Ishikawa (cell line): Measurements from ENCODE around the gene C16orf46.

Experiments used
- CEBPB ChIP-seq: IDR thresholded peaks from 2 replicates; pipeline ENCODE4 v1.6.1; 2012
- CREB1 ChIP-seq: IDR thresholded peaks from 2 replicates; pipeline ENCODE4 v1.6.1; 2012; ENCODE audit warnings: low read depth
- EP300 ChIP-seq: IDR thresholded peaks from 2 replicates; pipeline ENCODE4 v1.6.1; 2012; ENCODE audit warnings: borderline replicate concordance
- FOXM1 ChIP-seq: IDR thresholded peaks from 2 replicates; pipeline ENCODE4 v1.6.1; 2012; ENCODE audit warnings: low read depth, borderline replicate concordance
- RAD21 ChIP-seq: IDR thresholded peaks from 2 replicates; pipeline ENCODE4 v1.6.1; 2012; ENCODE audit warnings: low read depth
- TAF1 ChIP-seq: IDR thresholded peaks from 2 replicates; pipeline ENCODE4 v1.6.1; 2012; ENCODE audit warnings: low read depth, mild to moderate bottlenecking
- TCF12 ChIP-seq: IDR thresholded peaks from 2 replicates; pipeline ENCODE4 v1.6.1; 2012; ENCODE audit warnings: low read depth
- TF ChIP-seq, protein P1 (sequence below): IDR thresholded peaks from 2 replicates; pipeline ENCODE4 v1.6.1; 2012
- TF ChIP-seq, protein P2 (sequence below): IDR thresholded peaks from 2 replicates; pipeline ENCODE4 v1.6.1; 2012

DNA sequence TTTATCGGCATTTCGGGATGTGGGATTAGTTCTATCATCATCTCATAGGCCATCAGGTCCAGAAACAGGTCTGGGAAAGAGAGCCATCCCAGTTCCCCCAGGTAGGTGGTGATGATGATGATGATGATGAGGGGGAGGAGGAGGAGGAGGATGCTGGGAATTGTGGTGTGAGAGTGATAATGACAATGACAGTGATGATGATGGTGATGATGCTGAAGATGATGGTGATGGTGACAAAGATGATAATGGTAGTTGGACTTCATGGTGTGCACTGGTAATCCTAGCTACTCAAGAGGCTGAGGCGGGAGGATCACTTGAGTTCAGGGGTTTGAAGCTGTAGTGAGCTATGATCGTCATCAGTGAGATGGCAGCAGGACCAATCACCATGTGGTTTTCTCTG, 35.4 kb upstream of the C16orf46 start:
- no peak for TF ChIP-seq TAF1
- no peak for TF ChIP-seq CREB1
- no peak for TF ChIP-seq EP300
- TF ChIP-seq, protein P1, sequence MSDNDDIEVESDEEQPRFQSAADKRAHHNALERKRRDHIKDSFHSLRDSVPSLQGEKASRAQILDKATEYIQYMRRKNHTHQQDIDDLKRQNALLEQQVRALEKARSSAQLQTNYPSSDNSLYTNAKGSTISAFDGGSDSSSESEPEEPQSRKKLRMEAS, result no peak
- no peak for TF ChIP-seq CEBPB
- no peak for TF ChIP-seq FOXM1
- TF ChIP-seq, protein P2, sequence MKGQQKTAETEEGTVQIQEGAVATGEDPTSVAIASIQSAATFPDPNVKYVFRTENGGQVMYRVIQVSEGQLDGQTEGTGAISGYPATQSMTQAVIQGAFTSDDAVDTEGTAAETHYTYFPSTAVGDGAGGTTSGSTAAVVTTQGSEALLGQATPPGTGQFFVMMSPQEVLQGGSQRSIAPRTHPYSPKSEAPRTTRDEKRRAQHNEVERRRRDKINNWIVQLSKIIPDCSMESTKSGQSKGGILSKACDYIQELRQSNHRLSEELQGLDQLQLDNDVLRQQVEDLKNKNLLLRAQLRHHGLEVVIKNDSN, result no peak
- TF ChIP-seq RAD21, result no peak
- TF ChIP-seq TCF12, result no peak
